ENCODE measurements around the gene OTOP2.

The OTOP2 gene

GRCh38 chr17:74875977-74876593 lies 48.0 kb upstream of the OTOP2 start:
- DNase-seq, result no peak
- Histone ChIP-seq H3K27me3 (ENCODE audit: insufficient read depth, low read length, poor library complexity) (peaks cover 7% of the 10 kb centered on the region), H3K4me3 (ENCODE audit: low read depth in 1 of 2, low read length in 2 of 2) (no peak overlapping the region), H3K9ac (ENCODE audit: low read depth, low read length) (no peak overlapping the region), H3K79me2 (ENCODE audit: insufficient read depth, low read length) (peaks cover 17% of the 10 kb centered on the region), H3K36me3 (ENCODE audit: insufficient read depth, low read length) (no peaks in the 10 kb centered on the region), H3K27ac (ENCODE audit: low read length) (no peak overlapping the region), H3K4me2 (ENCODE audit: insufficient read depth, low read length) (no peak overlapping the region), H3K9me3 (ENCODE audit: insufficient read depth, low read length, severe bottlenecking) (no peaks in the 10 kb centered on the region), H4K20me1 (ENCODE audit: insufficient read depth, low read length) (peaks cover 4% of the 10 kb centered on the region; the same call in 1 of the 2 replicates), H2AFZ (ENCODE audit: low read depth, low read length) (no peak overlapping the region), H3K4me1 (ENCODE audit: insufficient read depth, low read length) (peaks cover 25% of the 10 kb centered on the region)
- no peak for TF ChIP-seq EZH2 (IDR thresholded peaks at IDR 0.05; ENCODE audit: borderline replicate concordance, low read depth, low read length, severe bottlenecking)
- TF ChIP-seq CTCF (IDR thresholded peaks at IDR 0.05; ENCODE audit: borderline replicate concordance, extremely low read depth, low read length, poor library complexity, severe bottlenecking), result no peak
- no peak for ATAC-seq (ENCODE audit: insufficient read depth, low read depth)

GRCh38 chr17:74877592-74878548 lies 46.2 kb upstream of the OTOP2 start:
- DNase-seq (no peak), ATAC-seq (ENCODE audit: insufficient read depth, low read depth) (no peak)
- H2AFZ ChIP-seq (ENCODE audit: low read depth, low read length), result no peak overlapping the region
- peaks cover 5% of the 10 kb centered on the region; the same call in 1 of the 2 replicates for H4K20me1 ChIP-seq (ENCODE audit: insufficient read depth, low read length)
- H3K4me1 ChIP-seq (ENCODE audit: insufficient read depth, low read length), result peaks cover 10% of the 10 kb centered on the region
- H3K79me2 ChIP-seq (ENCODE audit: insufficient read depth, low read length), result peaks cover 4% of the 10 kb centered on the region
- H3K9ac ChIP-seq (ENCODE audit: low read depth, low read length), result no peak overlapping the region
- peaks cover 7% of the 10 kb centered on the region for H3K27me3 ChIP-seq (ENCODE audit: insufficient read depth, low read length, poor library complexity)
- no peak overlapping the region for H3K4me2 ChIP-seq (ENCODE audit: insufficient read depth, low read length)
- TF ChIP-seq EZH2 (IDR thresholded peaks at IDR 0.05; ENCODE audit: borderline replicate concordance, low read depth, low read length, severe bottlenecking) (no peak), CTCF (IDR thresholded peaks at IDR 0.05; ENCODE audit: borderline replicate concordance, extremely low read depth, low read length, poor library complexity, severe bottlenecking) (no peak)
- H3K36me3 ChIP-seq (ENCODE audit: insufficient read depth, low read length), result no peaks in the 10 kb centered on the region
- no peak overlapping the region for H3K4me3 ChIP-seq (ENCODE audit: low read depth in 1 of 2, low read length in 2 of 2)
- H3K9me3 ChIP-seq (ENCODE audit: insufficient read depth, low read length, severe bottlenecking), result no peaks in the 10 kb centered on the region
- H3K27ac ChIP-seq (ENCODE audit: low read length), result no peak overlapping the region

- Histone ChIP-seq H3K4me3 (ENCODE audit: low read depth in 1 of 2, low read length in 2 of 2) (no peak overlapping the region), H3K36me3 (ENCODE audit: insufficient read depth, low read length) (no peaks in the 10 kb centered on the region), H3K9ac (ENCODE audit: low read depth, low read length) (no peak overlapping the region), H2AFZ (ENCODE audit: low read depth, low read length) (no peak overlapping the region), H3K9me3 (ENCODE audit: insufficient read depth, low read length, severe bottlenecking) (no peaks in the 10 kb centered on the region), H3K4me1 (ENCODE audit: insufficient read depth, low read length) (peaks cover 10% of the 10 kb centered on the region), H3K79me2 (ENCODE audit: insufficient read depth, low read length) (peaks cover 4% of the 10 kb centered on the region), H3K4me2 (ENCODE audit: insufficient read depth, low read length) (no peak overlapping the region), H4K20me1 (ENCODE audit: insufficient read depth, low read length) (peaks cover 5% of the 10 kb centered on the region; the same call in 1 of the 2 replicates), H3K27ac (ENCODE audit: low read length) (no peak overlapping the region), H3K27me3 (ENCODE audit: insufficient read depth, low read length, poor library complexity) (peaks cover 7% of the 10 kb centered on the region)
- DNase-seq (no peak), ATAC-seq (ENCODE audit: insufficient read depth, low read depth) (no peak)
- TF ChIP-seq EZH2 (IDR thresholded peaks at IDR 0.05; ENCODE audit: borderline replicate concordance, low read depth, low read length, severe bottlenecking), result no peak
Observed at GRCh38 chr17:74878658-74879057, 45.4 kb upstream of the OTOP2 start.

- peaks cover 7% of the 10 kb centered on the region for H3K27me3 ChIP-seq (ENCODE audit: insufficient read depth, low read length, poor library complexity)
- no peak overlapping the region for H3K27ac ChIP-seq (ENCODE audit: low read length)
- no peak overlapping the region for H2AFZ ChIP-seq (ENCODE audit: low read depth, low read length)
- no peaks in the 10 kb centered on the region for H3K79me2 ChIP-seq (ENCODE audit: insufficient read depth, low read length)
- no peaks in the 10 kb centered on the region for H3K36me3 ChIP-seq (ENCODE audit: insufficient read depth, low read length)
- no peak overlapping the region for H3K4me2 ChIP-seq (ENCODE audit: insufficient read depth, low read length)
- H3K9ac ChIP-seq (ENCODE audit: low read depth, low read length), result no peak overlapping the region
- TF ChIP-seq CTCF (IDR thresholded peaks at IDR 0.05; ENCODE audit: borderline replicate concordance, extremely low read depth, low read length, poor library complexity, severe bottlenecking), result no peak
- TF ChIP-seq EZH2 (IDR thresholded peaks at IDR 0.05; ENCODE audit: borderline replicate concordance, low read depth, low read length, severe bottlenecking), result no peak
- H3K4me3 ChIP-seq (ENCODE audit: low read depth in 1 of 2, low read length in 2 of 2), result no peak overlapping the region
- H3K9me3 ChIP-seq (ENCODE audit: insufficient read depth, low read length, severe bottlenecking), result no peaks in the 10 kb centered on the region
- H4K20me1 ChIP-seq (ENCODE audit: insufficient read depth, low read length), result peaks cover 5% of the 10 kb centered on the region; the same call in 1 of the 2 replicates
- no peak for ATAC-seq (ENCODE audit: insufficient read depth, low read depth)
- peaks cover 4% of the 10 kb centered on the region for H3K4me1 ChIP-seq (ENCODE audit: insufficient read depth, low read length)
- no peak for DNase-seq
Observed at GRCh38 chr17:74879308-74879707, 44.8 kb upstream of the OTOP2 start.

Measured in DND-41 (cell line).